T-cell (primary cell): ENCODE results near the gene ZNF350. TPM values are rescaled to one million over a fixed set of nuclear protein-coding genes. Genes with fewer than 3 reads are reported as not detected.
"Not testable (repeated sequence)": the region's sequence is repeated elsewhere in the genome, so short reads cannot be mapped to it uniquely, and the experiment has no call there.

Experiments used
- ATAC-seq, 4 experiments: fragments of 200-7000 bp in 3 of 4; fragments of 150-1000 bp in 1 of 4; cut with Tn5 transposase; replicated peaks in 1 of 4; 1 replicate in 3 of 4; 2 replicates in 1 of 4; pipeline ENCODE4 v1.10.0; 2021; ENCODE audit warnings: moderate library complexity in 3 of 4, mild to moderate bottlenecking in 2 of 4, moderate number of reproducible peaks in 1 of 4
- CTCF ChIA-PET, 2 donors: fragments of 300-600 bp; sonication (Branson Sonifier 250); formaldehyde crosslinking; loops; one replicate each; lab custom pipeline; 2022; ENCODE audit warnings: antibody characterized with exemption in 2 of 2; lab: Charles Lee
- POLR2A ChIA-PET, 2 donors: fragments of 300-600 bp; sonication (Branson Sonifier 250); formaldehyde crosslinking; loops; one replicate each; lab custom pipeline; 2022; ENCODE audit warnings: antibody characterized with exemption in 2 of 2; lab: Charles Lee
- DNase-seq, 35 experiments: peaks; one replicate each; pipeline versions ENCODE4 v3.0.0 to v3.0.0-alpha.2; 2013 to 2023
- H3K27ac ChIP-seq: one replicate; pipeline ENCODE4 v1.5.1; 2013; ENCODE audit warnings: low read length
- H3K27me3 ChIP-seq, 2 experiments: replicated peaks in 1 of 2; 1 replicate in 1 of 2; 2 replicates in 1 of 2; pipeline versions ENCODE4 v1.6.1 to v1.7.0; 2013; ENCODE audit warnings: low read length in 1 of 2, mixed read lengths in 1 of 2; ENCODE audit not compliant: control insufficient read depth in 2 of 2, insufficient read depth in 2 of 2; ENCODE audit errors: extremely low read depth in 1 of 2
- H3K36me3 ChIP-seq, 2 donors: 1 replicate in 1 of 2; 2 replicates in 1 of 2; pipeline versions ENCODE4 v1.6.1 to v1.7.0; 2013; ENCODE audit warnings: low read length in 1 of 2; ENCODE audit not compliant: control insufficient read depth in 2 of 2, insufficient read depth in 1 of 2; ENCODE audit errors: extremely low read depth in 1 of 2
- H3K4me1 ChIP-seq, 2 experiments: 1 replicate in 1 of 2; 2 replicates in 1 of 2; pipeline versions ENCODE4 v1.6.1 to v1.7.0; 2013; ENCODE audit warnings: low read length in 2 of 2, mixed read lengths in 1 of 2; ENCODE audit not compliant: insufficient read depth in 2 of 2, control insufficient read depth in 1 of 2; ENCODE audit errors: extremely low read depth in 1 of 2
- H3K4me3 ChIP-seq, 2 donors: 1 replicate in 1 of 2; 2 replicates in 1 of 2; pipeline versions ENCODE4 v1.5.1 to v1.7.0; 2013; ENCODE audit warnings: mild to moderate bottlenecking in 2 of 2, low read length in 1 of 2, moderate library complexity in 1 of 2; ENCODE audit not compliant: control insufficient read depth in 1 of 2; ENCODE audit errors: extremely low read depth in 1 of 2
- H3K9me3 ChIP-seq: 2 replicates; pipeline ENCODE4 v1.7.0; 2013
- H3K27ac Mint-ChIP-seq, 2 donors: one replicate each; pipeline ENCODE4 v1.8.0; 2020 to 2021; ENCODE audit warnings: mild to moderate bottlenecking in 2 of 2, mixed read lengths in 2 of 2
- H3K27me3 Mint-ChIP-seq, 2 donors: one replicate each; pipeline ENCODE4 v1.8.0; 2021 to 2022; ENCODE audit warnings: mixed read lengths in 2 of 2
- H3K36me3 Mint-ChIP-seq: one replicate; pipeline ENCODE4 v1.8.0; 2021; ENCODE audit warnings: mixed read lengths
- H3K4me1 Mint-ChIP-seq, 3 donors: one replicate each; pipeline ENCODE4 v1.8.0; 2020 to 2022; ENCODE audit warnings: mixed read lengths in 3 of 3, mild to moderate bottlenecking in 1 of 3
- H3K4me3 Mint-ChIP-seq, 3 donors: one replicate each; pipeline ENCODE4 v1.8.0; 2020 to 2022; ENCODE audit warnings: mild to moderate bottlenecking in 3 of 3, mixed read lengths in 3 of 3, moderate library complexity in 3 of 3
- H3K9me3 Mint-ChIP-seq, 3 donors: one replicate each; pipeline ENCODE4 v1.8.0; 2020 to 2022; ENCODE audit warnings: mixed read lengths in 3 of 3
- WGBS: methylation state at CpG from one replicate; pipeline ENCODE4 v1.1.5; 2013; ENCODE audit warnings: missing lambda C conversion rate; ENCODE audit not compliant: insufficient coverage; 5-methylcytosine and 5-hydroxymethylcytosine counted together
- total RNA-seq, 35 experiments: library from RNA in 6 of 35; stranded (reverse) in 6 of 35; fragments of 120-200 nt in 1 of 35; gene quantifications; one replicate each; pipeline versions ENCODE4 v1.2.1 to v1.2.4 and lab custom pipeline; 2013 to 2026

Gene ZNF350
- total RNA-seq, 5 donors from 2014 or later (not counting 1 experiment from before 2014, with no cell fraction given): 27.4 to 33.4 (median 29.0) TPM

DNA sequence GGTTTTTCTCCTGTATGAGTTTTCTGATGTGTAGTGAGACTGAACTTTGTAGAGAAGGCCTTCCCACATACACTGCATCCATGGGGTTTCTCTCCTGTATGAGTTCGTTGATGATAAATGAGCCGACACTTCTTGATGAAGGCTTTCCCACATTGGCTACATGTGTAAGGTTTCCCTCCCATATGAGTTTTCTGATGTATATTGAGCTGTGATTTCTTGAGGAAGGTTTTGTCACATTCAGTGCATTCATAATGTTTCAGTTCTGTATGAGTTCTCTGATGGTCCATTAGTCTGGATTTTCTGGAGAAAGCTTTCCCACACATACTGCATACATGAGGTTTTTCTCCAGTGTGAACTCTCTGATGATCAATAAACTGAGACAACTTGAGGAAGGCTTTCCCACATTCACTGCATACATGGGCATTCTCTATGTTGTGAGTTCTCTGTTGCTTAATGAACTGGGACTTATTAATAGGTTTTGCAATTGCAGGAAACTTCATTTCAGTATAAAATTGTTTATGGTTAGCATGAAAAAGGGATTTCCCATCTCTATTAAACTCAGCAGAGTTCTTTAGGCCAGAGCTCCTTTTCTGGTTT is 7.5 kb upstream of the ZNF350 start:
- Histone ChIP-seq H3K27me3 (no peaks in the 10 kb centered on the region), H3K4me1 (no peaks in the 10 kb centered on the region), H3K36me3 (peaks cover 16 to 38% of the 10 kb centered on the region in 2 donors), H3K27ac (no peak overlapping the region), H3K9me3 (peaks cover 36% of the 10 kb centered on the region), H3K4me3 (no peak overlapping the region)
- peaks cover 20 to 60% (median 57%) of the 10 kb centered on the region in 3 donors for H3K9me3 Mint-ChIP-seq
- DNase-seq: no peak
- WGBS: no CpG with 5 or more reads among the region's 2 CpGs
- POLR2A ChIA-PET: no interaction called here
- H3K27ac Mint-ChIP-seq: no peak overlapping the region
- no peaks in the 10 kb centered on the region for H3K27me3 Mint-ChIP-seq
- no peak for ATAC-seq
- no peak overlapping the region for H3K4me3 Mint-ChIP-seq
- CTCF ChIA-PET: no interaction called here
- H3K36me3 Mint-ChIP-seq: peaks cover 80% of the 10 kb centered on the region
- no peaks in the 10 kb centered on the region for H3K4me1 Mint-ChIP-seq

DNA sequence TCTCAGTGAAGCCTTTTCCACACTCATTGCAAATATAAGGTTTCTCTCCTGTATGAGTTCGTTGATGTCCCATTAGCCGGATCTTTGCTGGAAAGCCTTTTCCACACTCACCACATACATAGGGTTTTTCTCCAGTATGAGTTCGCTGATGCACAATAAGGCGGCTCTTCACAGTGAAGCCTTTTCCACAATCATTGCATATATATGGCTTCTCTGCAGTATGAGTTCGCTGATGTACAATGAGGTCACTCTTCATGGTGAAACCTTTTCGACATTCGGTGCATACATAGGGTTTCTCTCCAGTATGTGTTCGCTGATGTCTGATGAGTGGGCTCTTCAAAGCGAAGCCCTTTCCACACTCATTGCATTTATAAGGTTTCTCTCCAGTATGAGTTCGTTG is 6.8 kb upstream of the ZNF350 start:
- H3K4me3 ChIP-seq: no peak overlapping the region
- H3K27ac ChIP-seq: no peak overlapping the region
- no peaks in the 10 kb centered on the region for H3K4me1 ChIP-seq
- H3K4me1 Mint-ChIP-seq: no peaks in the 10 kb centered on the region
- WGBS: 100% methylated on average over 2 of the region's 10 CpGs
- H3K4me3 Mint-ChIP-seq: no peak overlapping the region
- peaks cover 25 to 65% (median 61%) of the 10 kb centered on the region in 3 donors for H3K9me3 Mint-ChIP-seq
- DNase-seq (no peak), ATAC-seq (no peak)
- ChIA-PET CTCF (no interaction called here), POLR2A (no interaction called here)
- H3K27me3 ChIP-seq: no peaks in the 10 kb centered on the region
- peaks cover 13 to 31% of the 10 kb centered on the region in 2 donors for H3K36me3 ChIP-seq
- H3K27ac Mint-ChIP-seq: no peak overlapping the region
- peaks cover 33% of the 10 kb centered on the region for H3K9me3 ChIP-seq
- H3K36me3 Mint-ChIP-seq: peaks cover 79% of the 10 kb centered on the region
- no peaks in the 10 kb centered on the region for H3K27me3 Mint-ChIP-seq

DNA sequence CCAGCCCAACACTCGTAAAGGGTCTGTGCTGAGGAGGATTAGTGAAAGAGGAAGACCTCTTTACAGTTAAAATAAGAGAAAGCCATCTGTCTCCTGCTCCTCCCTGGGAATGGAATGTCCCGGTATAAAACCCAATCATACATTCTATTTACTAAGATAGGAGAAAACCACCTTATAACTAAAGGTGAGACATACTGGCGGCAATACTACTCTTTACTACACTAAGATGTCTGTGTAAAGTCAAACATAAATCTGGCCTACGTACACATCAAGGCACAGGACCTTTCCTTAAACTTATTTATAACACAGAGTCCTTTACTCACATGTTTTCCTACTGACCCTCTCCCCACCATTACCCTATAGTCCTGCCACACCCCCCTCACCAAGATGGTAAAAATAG is 3.3 kb downstream of the ZNF350 start:
- H3K4me3 Mint-ChIP-seq: no peak overlapping the region
- Histone ChIP-seq H3K4me1 (peaks cover 0 to 17% of the 10 kb centered on the region in 2 experiments), H3K9me3 (peaks cover 14% of the 10 kb centered on the region), H3K27me3 (no peaks in the 10 kb centered on the region), H3K4me3 (no peak overlapping the region), H3K27ac (no peak overlapping the region), H3K36me3 (peaks cover 0 to 21% of the 10 kb centered on the region in 2 donors)
- no peak overlapping the region for H3K27ac Mint-ChIP-seq
- peaks cover 77% of the 10 kb centered on the region for H3K36me3 Mint-ChIP-seq
- no CpG with 5 or more reads among the region's 4 CpGs for WGBS
- DNase-seq (no peak), ATAC-seq (no peak)
- ChIA-PET POLR2A (no interaction called here), CTCF (no interaction called here)
- peaks cover 16 to 34% (median 24%) of the 10 kb centered on the region in 3 donors for H3K4me1 Mint-ChIP-seq
- peaks cover 9 to 66% (median 53%) of the 10 kb centered on the region in 3 donors for H3K9me3 Mint-ChIP-seq
- H3K27me3 Mint-ChIP-seq: no peaks in the 10 kb centered on the region

DNA sequence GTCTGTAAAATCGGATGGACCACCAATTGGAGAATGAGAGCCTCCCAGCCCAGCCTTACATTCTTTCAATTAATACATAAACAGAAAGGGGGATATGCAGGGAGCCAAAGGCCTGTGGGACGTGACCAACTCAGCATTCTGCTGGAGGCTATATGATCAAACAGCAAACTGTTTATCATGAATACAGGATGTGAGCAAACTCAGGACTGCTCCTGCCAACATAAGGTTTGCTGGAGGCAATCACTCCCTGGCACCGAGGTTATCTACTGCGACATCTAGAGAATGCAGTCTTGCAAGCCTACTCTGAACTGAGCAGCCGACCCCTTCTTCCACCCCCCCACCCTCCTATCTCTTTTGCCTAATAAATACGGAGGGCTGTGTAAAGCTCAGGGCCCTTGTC is 5.7 kb downstream of the ZNF350 start:
- ATAC-seq, CTCF ChIA-PET, H3K4me1 ChIP-seq, H3K27me3 Mint-ChIP-seq, H3K27ac ChIP-seq, H3K4me3 ChIP-seq, H3K4me3 Mint-ChIP-seq, H3K27me3 ChIP-seq, POLR2A ChIA-PET, H3K27ac Mint-ChIP-seq, DNase-seq: not testable (repeated sequence)
- Mint-ChIP-seq H3K36me3 (peaks cover 86% of the 10 kb centered on the region), H3K4me1 (peaks cover 6 to 21% (median 17%) of the 10 kb centered on the region in 3 donors), H3K9me3 (peaks cover 3 to 81% (median 65%) of the 10 kb centered on the region in 3 donors)
- Histone ChIP-seq H3K36me3 (peaks cover 0 to 21% of the 10 kb centered on the region in 2 donors), H3K9me3 (peaks cover 18% of the 10 kb centered on the region)
- WGBS: 97% methylated on average over 5 of the region's 6 CpGs

DNA sequence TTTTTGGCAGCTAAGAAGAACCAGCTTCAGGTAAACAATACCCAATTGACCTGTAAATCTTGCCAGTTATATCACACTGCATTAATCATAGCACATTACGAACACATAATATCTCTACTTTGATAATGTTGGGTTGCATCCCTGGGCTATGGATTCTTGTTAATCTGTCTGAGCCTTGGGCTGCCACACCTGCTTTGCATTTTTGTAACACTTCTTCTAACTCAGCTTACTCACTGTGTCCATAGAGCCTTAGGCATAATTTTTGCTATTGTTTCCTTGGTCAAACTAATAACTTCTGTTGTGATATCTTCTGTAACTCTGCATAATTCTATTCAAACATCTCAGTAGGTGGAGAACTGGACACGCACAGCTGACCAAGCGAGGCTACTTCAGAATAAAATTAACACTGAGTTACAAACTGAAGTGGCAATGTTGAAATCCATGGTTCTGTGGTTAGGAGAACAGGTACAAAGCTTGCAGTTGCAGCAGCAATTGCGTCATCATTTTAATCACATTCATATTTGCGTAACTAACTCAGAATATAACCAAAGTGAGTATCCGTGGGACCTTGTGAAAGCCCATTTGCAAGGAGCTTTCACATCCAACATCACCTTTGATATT is 6.4 kb downstream of the ZNF350 start:
- peaks cover 3 to 78% (median 63%) of the 10 kb centered on the region in 3 donors for H3K9me3 Mint-ChIP-seq
- H3K27me3 Mint-ChIP-seq: no peaks in the 10 kb centered on the region
- ChIA-PET POLR2A (no interaction called here), CTCF (no interaction called here)
- no CpG with 5 or more reads among the region's 6 CpGs for WGBS
- Histone ChIP-seq H3K4me3 (no peak overlapping the region), H3K27ac (no peak overlapping the region), H3K27me3 (no peaks in the 10 kb centered on the region), H3K4me1 (no peaks in the 10 kb centered on the region), H3K9me3 (peaks cover 18% of the 10 kb centered on the region), H3K36me3 (peaks cover 0 to 21% of the 10 kb centered on the region in 2 donors)
- H3K4me3 Mint-ChIP-seq: no peak overlapping the region
- ATAC-seq: no peak
- no peak overlapping the region for H3K27ac Mint-ChIP-seq
- no peak for DNase-seq
- peaks cover 87% of the 10 kb centered on the region for H3K36me3 Mint-ChIP-seq
- peaks cover 3 to 18% (median 12%) of the 10 kb centered on the region in 3 donors for H3K4me1 Mint-ChIP-seq

DNA sequence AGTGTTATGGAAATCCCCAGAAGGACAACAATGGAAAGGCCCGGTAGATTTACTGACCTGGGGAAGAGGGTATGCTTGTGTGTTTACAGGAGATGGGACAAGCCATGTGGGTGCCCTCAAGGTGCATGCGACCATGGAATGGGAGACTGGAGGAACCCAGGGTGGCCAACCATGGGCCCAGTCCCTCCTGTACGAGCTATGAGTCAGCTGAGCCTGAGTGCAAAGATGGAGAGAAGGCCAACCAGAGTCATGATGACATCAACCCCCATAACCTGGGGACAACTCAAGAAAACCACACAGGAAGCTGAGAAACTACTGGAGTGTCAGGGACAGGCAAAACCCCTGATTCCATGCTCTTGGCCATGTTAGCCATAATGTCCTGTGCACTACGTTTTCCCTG is 7.8 kb downstream of the ZNF350 start:
- Mint-ChIP-seq H3K27me3 (no peaks in the 10 kb centered on the region), H3K36me3 (peaks cover 94% of the 10 kb centered on the region), H3K4me3 (no peak overlapping the region), H3K9me3 (peaks cover 3 to 80% (median 65%) of the 10 kb centered on the region in 3 donors), H3K4me1 (peaks cover 0 to 11% (median 8%) of the 10 kb centered on the region in 3 donors), H3K27ac (no peak overlapping the region)
- WGBS: 94% methylated on average over 4 of the region's 4 CpGs
- ChIA-PET POLR2A (no interaction called here), CTCF (no interaction called here)
- Histone ChIP-seq H3K9me3 (peaks cover 14% of the 10 kb centered on the region), H3K27me3 (no peaks in the 10 kb centered on the region), H3K4me3 (no peak overlapping the region), H3K27ac (no peak overlapping the region), H3K36me3 (peaks cover under 1 to 31% of the 10 kb centered on the region in 2 donors), H3K4me1 (no peaks in the 10 kb centered on the region)
- ATAC-seq: no peak
- no peak for DNase-seq
